ENCODE results near the gene PNPO.

The PNPO gene

DNA sequence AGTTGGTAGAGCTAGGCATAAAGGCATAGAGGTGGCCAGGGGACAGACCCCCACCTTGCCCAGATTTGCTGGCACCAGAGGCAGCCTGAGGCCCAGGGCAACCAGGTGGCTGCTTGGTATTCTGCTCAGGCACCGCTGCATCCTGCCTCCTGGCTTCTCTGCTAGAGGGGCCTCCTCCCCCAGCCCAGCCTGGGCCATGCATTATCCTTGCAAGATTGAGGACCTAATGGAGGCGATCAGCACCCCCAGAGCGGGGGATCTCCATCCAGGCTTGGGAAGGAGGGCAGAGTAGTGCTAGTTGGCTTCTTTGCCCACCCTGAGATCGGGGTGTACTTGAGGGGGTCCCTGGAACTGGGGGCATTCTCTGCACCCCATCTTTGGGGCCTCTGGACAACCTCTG, 53.4 kb downstream of the PNPO start:
- no peak overlapping the region for H3K4me3 ChIP-seq (ENCODE audit: low read depth, low read length)

GRCh38 chr17:47995241-47995935, 54.0 kb downstream of the PNPO start:
- H3K4me3 ChIP-seq (ENCODE audit: low read depth, low read length): no peak overlapping the region

DNA sequence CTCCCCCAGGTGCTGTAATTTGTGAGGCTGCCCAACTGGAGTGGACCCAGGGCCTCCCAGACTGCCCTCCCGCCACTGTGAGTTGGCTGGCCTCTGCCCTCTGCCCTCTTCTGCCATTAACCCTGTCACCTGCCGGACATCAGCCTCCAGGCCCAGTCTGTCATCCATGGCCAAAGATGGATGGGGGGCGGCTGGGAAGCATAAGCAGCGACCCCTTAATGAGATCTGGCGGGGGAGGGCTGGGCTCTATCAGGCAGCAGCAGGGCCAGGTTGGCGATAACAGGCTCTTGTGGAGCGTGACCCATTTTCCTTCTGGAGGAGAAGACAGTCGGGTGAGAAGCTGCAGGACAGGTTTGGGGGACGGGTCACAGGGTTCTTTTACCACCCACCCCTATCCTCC, 54.8 kb downstream of the PNPO start:
- H3K4me3 ChIP-seq (ENCODE audit: low read depth, low read length): no peak overlapping the region

- H3K4me3 ChIP-seq (ENCODE audit: low read depth, low read length): no peak overlapping the region
Observed at GRCh38 chr17:47997586-47997985, 56.2 kb downstream of the PNPO start.

DNA sequence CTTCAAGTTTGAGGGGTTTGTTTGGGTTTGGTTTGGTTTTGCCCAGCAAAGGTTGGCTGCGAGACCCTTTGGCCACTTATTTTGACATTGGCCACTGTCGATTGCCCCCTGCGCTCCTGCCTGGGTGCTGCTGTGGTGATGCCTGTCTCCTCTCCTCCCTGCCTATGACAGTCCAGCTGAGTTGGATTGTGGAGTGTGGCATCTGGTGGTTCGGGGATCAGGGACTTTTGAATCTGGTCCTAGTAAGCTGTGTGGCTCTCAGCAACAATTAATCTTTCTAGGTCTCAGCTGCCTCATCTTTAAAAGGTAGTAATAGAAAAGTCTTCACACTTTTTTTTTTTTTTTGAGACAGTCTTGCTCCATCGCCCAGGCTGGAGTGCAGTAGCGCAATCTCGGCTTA, 56.7 kb downstream of the PNPO start:
- H3K4me3 ChIP-seq (ENCODE audit: low read depth, low read length): no peak overlapping the region

Data from iPS-11a (cell line).